Gastroesophageal sphincter (tissue), 3 donors: Measurements from ENCODE around the gene GNGT1.

Experiments
- EP300 ChIP-seq: sonication (generic); formaldehyde crosslinking; IDR thresholded peaks from one replicate; pipeline ENCODE4 v1.6.1; 2017; ENCODE audit warnings: antibody characterized with exemption, mild to moderate bottlenecking
- TF ChIP-seq, protein P1 (sequence below), 4 experiments: fragments of 200-600 bp in 2 of 4; fragments of 450-650 bp in 2 of 4; sonication (generic) in 1 of 4; IDR thresholded peaks; one replicate each; pipeline ENCODE4 v1.5.1; 2017 to 2019; ENCODE audit warnings: antibody characterized with exemption in 4 of 4, mild to moderate bottlenecking in 2 of 4, moderate library complexity in 2 of 4

DNA sequence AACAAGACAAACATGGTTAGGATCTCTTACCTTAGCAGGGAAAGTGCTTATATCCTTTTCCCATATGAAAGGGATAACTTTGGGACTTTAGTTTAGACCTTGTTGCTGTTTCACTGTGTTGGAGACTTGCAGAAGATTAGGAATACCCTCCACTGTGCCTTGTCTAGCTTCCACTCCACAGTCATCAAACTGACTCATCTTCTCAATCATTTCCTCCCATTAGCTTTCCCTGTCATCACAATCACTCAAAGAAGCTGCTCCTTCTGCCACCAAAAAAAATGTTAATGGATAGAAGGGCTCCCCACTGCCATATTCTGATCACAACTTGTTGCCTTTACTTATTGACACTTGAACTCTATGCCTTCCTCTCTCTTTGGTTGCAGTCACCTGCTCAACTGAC, 31.9 kb downstream of the GNGT1 start:
- no peak for TF ChIP-seq EP300
- TF ChIP-seq, protein P1, sequence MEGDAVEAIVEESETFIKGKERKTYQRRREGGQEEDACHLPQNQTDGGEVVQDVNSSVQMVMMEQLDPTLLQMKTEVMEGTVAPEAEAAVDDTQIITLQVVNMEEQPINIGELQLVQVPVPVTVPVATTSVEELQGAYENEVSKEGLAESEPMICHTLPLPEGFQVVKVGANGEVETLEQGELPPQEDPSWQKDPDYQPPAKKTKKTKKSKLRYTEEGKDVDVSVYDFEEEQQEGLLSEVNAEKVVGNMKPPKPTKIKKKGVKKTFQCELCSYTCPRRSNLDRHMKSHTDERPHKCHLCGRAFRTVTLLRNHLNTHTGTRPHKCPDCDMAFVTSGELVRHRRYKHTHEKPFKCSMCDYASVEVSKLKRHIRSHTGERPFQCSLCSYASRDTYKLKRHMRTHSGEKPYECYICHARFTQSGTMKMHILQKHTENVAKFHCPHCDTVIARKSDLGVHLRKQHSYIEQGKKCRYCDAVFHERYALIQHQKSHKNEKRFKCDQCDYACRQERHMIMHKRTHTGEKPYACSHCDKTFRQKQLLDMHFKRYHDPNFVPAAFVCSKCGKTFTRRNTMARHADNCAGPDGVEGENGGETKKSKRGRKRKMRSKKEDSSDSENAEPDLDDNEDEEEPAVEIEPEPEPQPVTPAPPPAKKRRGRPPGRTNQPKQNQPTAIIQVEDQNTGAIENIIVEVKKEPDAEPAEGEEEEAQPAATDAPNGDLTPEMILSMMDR (IDR thresholded peaks at IDR 0.05): no peak
